HUES48 (cell line): ENCODE data around the gene METTL6.
A peak's percentile ranks its signal among the peaks of the same experiment; 100 is the strongest.
"Not testable (repeated sequence)": the region's sequence is repeated elsewhere in the genome, so short reads cannot be mapped to it uniquely, and the experiment has no call there.

Experiments used
- H3K27ac ChIP-seq: one replicate; pipeline ENCODE4 v1.7.0; 2013; ENCODE audit warnings: low read depth, low read length, inconsistent platforms
- H3K27me3 ChIP-seq: 2 replicates; pipeline ENCODE4 v1.6.1; 2013; ENCODE audit warnings: mild to moderate bottlenecking, low read length; ENCODE audit not compliant: control insufficient read depth, insufficient read depth
- H3K36me3 ChIP-seq: 2 replicates; pipeline ENCODE4 v1.6.1; 2013; ENCODE audit warnings: low read length; ENCODE audit not compliant: control insufficient read depth, insufficient read depth
- H3K4me1 ChIP-seq: 2 replicates; pipeline ENCODE4 v1.6.1; 2013; ENCODE audit warnings: mild to moderate bottlenecking, low read length; ENCODE audit not compliant: control insufficient read depth, insufficient read depth
- H3K4me3 ChIP-seq: 2 replicates; pipeline ENCODE4 v1.5.1; 2013; ENCODE audit warnings: mild to moderate bottlenecking, low read depth, low read length
- H3K9ac ChIP-seq: 2 replicates; pipeline ENCODE4 v1.6.1; 2013; ENCODE audit warnings: mild to moderate bottlenecking, low read depth, low read length, moderate library complexity
- H3K9me3 ChIP-seq: 2 replicates; pipeline ENCODE4 v1.6.1; 2013; ENCODE audit warnings: low read length; ENCODE audit not compliant: control insufficient read depth, insufficient read depth

The METTL6 gene

DNA sequence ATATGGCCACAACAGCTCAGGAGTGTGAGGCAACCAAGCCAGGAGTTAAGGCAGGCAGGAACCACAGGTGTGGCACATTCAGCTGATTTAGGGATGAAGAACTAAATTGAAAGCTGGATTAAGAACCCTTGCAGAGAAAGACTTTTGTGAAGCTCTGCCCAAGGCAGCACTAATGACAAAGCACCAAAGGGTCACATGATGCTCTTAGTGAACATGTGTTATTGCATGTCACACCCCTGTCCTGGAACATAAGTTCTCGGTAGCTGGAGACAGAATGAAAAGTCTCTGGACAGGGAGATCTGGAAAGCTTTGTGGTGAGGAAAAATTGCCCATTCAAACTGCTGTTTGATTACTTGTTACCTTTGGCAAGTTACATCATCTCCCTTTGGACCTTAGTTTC lies 3.3 kb upstream of the METTL6 start:
- Histone ChIP-seq H3K36me3 (peaks cover 56% of the 10 kb centered on the region), H3K4me1 (peaks cover 9% of the 10 kb centered on the region; the same call in 1 of the 2 replicates), H3K9me3 (no peaks in the 10 kb centered on the region), H3K4me3 (no peak overlapping the region), H3K27ac (no peak overlapping the region), H3K9ac (no peak overlapping the region), H3K27me3 (no peaks in the 10 kb centered on the region)

DNA sequence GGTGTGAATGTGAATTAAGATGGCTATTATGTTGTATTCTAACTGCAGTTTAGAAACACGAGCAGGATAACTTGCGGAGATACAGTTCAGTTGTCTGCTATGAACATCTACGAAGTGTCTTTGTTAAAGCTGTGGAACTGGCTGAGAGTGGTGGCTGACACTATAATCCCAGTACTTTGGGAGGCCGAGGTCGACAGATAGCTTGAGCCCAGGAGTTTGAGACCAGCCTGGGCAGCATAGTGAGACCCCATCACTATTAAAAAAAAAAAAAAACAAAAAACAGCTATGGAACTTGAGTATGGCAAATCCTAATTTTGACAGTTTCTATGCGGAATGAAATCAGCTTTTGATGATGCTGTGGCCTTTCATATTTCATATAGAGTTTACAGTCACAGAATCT lies 1.7 kb upstream of the METTL6 start:
- H3K36me3 ChIP-seq, result peaks cover 56% of the 10 kb centered on the region
- H3K4me3 ChIP-seq, result peak overlapping the region; percentile 96; the same call in 1 of the 2 replicates
- H3K27me3 ChIP-seq, result no peaks in the 10 kb centered on the region
- H3K9me3 ChIP-seq, result no peaks in the 10 kb centered on the region
- peaks cover 9% of the 10 kb centered on the region; the same call in 1 of the 2 replicates for H3K4me1 ChIP-seq
- no peak overlapping the region for H3K9ac ChIP-seq
- no peak overlapping the region for H3K27ac ChIP-seq

DNA sequence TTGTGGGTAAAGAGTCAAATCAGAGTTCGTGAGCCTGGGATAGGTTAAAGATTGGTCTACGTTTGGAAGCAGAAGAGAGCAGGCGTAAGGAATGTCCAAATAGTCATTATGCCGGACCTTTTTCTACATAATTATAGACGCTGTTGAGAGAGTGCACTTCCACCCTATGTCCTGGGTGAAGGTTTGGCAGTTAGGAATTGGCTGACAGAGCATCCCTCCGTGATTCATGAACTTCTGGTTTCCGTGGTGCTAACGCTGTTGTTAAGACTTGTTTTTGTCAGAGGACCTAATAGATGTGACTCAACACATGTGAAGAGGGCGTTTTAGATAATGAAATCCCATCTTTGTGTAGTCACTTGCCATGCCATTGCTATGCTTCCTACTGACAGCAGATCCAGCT lies 1.2 kb upstream of the METTL6 start:
- Histone ChIP-seq H3K9me3 (no peaks in the 10 kb centered on the region), H3K9ac (no peak overlapping the region), H3K36me3 (peaks cover 56% of the 10 kb centered on the region), H3K4me3 (peak overlapping the region; percentile 96), H3K27me3 (no peaks in the 10 kb centered on the region), H3K4me1 (peaks cover 9% of the 10 kb centered on the region; the same call in 1 of the 2 replicates), H3K27ac (no peak overlapping the region)

DNA sequence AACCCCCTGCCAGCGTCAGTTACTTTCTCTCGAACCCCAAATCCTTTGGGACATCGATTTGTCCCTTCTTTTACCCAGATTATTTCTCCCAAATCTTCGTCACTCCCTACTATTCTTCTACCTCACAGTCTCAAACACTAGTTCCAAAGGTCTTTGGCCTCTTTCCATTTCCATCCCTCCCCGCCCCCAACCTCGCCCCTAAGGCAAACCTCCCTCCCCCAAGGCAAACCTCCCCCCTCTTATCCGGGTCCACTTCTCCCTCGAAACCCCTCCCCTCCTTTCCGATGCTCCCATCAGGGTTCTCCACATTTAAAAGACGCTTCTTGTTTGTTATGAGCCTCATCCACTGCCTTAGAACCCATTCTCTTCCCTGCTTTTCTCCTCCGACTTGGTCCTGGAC lies 637 bp upstream of the METTL6 start:
- Histone ChIP-seq H3K36me3 (peaks cover 56% of the 10 kb centered on the region), H3K9ac (peak overlapping the region; percentile 88), H3K27ac (no peak overlapping the region), H3K9me3 (no peaks in the 10 kb centered on the region), H3K27me3 (no peaks in the 10 kb centered on the region), H3K4me1 (peaks cover 9% of the 10 kb centered on the region; the same call in 1 of the 2 replicates), H3K4me3 (peak overlapping the region; percentile 96)

DNA sequence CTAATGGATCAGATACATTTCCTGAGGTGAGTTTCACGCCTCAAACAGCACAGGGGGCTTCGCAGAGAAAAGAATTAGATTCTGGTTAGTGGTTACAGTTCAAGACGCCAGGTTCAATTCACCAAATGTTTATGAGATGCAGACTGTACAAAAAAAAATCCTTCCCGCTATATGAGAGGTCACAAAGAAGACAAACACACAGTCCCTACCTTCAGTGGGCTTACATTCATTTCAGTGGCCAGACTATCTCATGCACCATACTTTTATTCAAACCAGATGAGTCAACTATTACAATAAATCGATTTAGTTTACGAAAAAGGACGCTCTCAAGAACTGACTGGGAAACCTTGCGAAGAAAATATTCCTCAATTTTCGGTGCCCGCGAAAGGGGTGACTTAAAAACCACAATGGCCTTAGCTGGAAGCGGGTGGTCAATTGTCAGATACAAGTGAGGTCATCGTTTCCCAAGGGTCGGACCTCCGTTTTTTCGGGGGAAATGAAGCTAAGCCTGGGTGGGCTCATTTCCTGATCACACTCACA lies 695 bp downstream of the METTL6 start:
- Histone ChIP-seq H3K4me1 (peaks cover 9% of the 10 kb centered on the region; the same call in 1 of the 2 replicates), H3K4me3 (peak overlapping the region; percentile 96), H3K9ac (peak overlapping the region; percentile 88), H3K9me3 (no peaks in the 10 kb centered on the region), H3K36me3 (peaks cover 55% of the 10 kb centered on the region), H3K27me3 (no peaks in the 10 kb centered on the region), H3K27ac (peak overlapping the region; percentile 91)

DNA sequence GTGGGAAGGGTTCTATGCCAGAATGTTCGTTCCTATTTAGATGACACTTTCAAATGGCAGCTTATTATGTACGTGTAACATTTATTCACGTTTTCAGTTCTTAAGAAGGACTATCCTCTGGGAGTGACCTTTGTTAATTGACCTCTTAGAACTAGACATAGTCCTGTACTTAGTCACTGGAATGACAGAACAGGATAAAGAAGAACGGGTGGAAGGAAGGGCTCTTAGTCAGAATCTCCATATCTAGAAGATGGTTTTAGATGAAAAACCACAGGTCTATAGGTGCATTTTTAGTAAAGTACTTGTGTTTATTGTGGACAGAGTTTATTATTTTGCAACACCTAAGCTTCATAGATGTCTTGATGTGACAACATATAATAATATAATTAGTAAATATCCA lies 6.5 kb downstream of the METTL6 start:
- H3K4me3 ChIP-seq, result no peak overlapping the region
- H3K27ac ChIP-seq, result no peak overlapping the region
- no peak overlapping the region for H3K9ac ChIP-seq
- H3K4me1 ChIP-seq, result no peaks in the 10 kb centered on the region
- H3K9me3 ChIP-seq, result no peaks in the 10 kb centered on the region
- no peaks in the 10 kb centered on the region for H3K27me3 ChIP-seq
- peaks cover 84% of the 10 kb centered on the region for H3K36me3 ChIP-seq

DNA sequence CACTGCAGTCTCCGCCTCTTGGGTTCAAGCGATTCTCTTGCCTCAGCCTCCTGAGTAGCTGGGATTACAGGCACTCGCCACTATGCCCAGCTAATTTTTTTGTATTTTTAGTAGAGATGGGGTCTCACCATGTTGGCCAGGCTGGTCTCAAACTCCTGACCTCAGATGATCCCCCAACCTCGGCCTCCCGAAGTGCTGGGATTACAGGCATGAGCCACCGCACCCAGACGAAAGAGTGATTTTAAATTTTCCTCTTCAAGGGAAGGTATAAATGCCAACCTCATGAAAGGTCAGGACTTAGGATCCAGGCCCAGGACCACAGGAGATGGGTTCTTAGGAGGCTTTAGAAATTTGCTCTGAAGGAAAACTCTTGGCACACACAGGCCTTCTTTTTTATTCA lies 16.4 kb downstream of the METTL6 start:
- H3K4me1 ChIP-seq, H3K9ac ChIP-seq, H3K9me3 ChIP-seq, H3K27ac ChIP-seq, H3K4me3 ChIP-seq, H3K27me3 ChIP-seq: not testable (repeated sequence)
- peaks cover 65% of the 10 kb centered on the region for H3K36me3 ChIP-seq

DNA sequence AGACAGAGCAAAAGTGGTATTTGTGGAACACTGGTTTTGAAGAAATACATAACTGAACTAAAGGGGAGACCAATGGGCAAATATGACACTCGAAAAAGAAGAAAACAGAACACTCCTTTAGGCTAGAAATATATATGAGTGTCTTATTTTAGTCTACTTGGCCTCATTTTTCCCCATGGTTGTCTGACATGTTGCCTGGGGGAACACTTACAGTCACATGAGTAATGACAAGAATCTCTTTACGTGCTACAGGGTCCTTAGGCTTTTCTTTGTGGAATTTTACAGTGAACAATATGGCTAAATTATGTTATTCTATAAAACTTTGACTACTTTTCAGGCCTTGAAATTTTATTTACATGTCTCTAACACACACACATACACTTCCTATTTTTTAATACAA lies 17.6 kb downstream of the METTL6 start:
- H3K4me3 ChIP-seq, result no peak overlapping the region
- H3K9me3 ChIP-seq, result no peaks in the 10 kb centered on the region
- no peak overlapping the region for H3K27ac ChIP-seq
- no peaks in the 10 kb centered on the region for H3K4me1 ChIP-seq
- peaks cover 53% of the 10 kb centered on the region for H3K36me3 ChIP-seq
- no peak overlapping the region for H3K9ac ChIP-seq
- no peaks in the 10 kb centered on the region for H3K27me3 ChIP-seq

DNA sequence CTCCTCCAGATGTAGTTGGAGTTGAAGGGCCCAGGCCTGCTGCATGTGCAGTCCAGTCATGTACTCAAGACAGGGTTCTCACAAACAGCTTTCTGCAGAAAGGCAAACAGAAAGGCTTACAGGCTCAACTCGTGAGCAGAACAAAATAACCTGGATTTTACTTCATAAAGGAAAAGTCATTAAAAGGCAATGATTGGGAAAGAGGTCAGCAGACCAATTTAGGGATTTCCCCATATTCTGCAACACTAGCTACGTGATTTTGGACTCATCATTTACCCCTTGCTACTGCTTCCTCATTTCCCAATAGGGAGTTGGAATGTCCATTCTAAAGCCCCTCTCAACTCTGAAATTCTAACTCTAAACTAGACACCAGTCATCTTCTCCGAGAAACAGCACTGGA lies 18.1 kb downstream of the METTL6 start:
- H3K9ac ChIP-seq, result no peak overlapping the region
- no peaks in the 10 kb centered on the region for H3K27me3 ChIP-seq
- no peak overlapping the region for H3K4me3 ChIP-seq
- H3K27ac ChIP-seq, result no peak overlapping the region
- peaks cover 48% of the 10 kb centered on the region for H3K36me3 ChIP-seq
- H3K4me1 ChIP-seq, result no peaks in the 10 kb centered on the region
- H3K9me3 ChIP-seq, result no peaks in the 10 kb centered on the region

DNA sequence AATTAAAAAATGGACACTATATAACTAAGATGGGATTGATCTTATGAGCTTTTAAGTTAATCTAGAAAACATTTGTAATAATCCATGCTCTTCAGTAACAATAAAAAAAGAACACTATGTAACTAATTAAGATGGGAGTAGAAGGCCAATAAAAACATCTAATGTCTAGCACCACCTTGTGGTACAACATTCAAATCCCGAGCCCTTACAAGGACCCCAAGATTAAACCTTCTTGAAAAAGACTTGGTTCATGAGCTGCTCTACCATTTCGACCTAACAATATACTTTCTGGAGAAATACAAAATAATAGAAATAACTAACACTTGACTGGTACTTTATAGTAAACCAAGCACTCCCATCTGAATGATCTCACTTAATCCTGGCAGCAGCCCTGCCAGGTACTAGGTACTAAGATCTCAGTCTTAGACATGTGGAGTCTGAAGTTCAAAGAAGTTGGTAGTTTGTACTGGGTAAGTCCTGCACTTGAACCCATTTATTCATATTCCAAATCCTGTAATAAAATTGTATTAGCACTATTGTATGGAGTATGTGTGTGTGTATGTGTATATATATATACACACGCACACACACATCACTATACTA lies 21.8 kb downstream of the METTL6 start:
- Histone ChIP-seq H3K4me1 (no peaks in the 10 kb centered on the region), H3K36me3 (peaks cover 16% of the 10 kb centered on the region), H3K9ac (no peak overlapping the region), H3K9me3 (no peaks in the 10 kb centered on the region), H3K27ac (no peak overlapping the region), H3K27me3 (no peaks in the 10 kb centered on the region), H3K4me3 (no peak overlapping the region)

DNA sequence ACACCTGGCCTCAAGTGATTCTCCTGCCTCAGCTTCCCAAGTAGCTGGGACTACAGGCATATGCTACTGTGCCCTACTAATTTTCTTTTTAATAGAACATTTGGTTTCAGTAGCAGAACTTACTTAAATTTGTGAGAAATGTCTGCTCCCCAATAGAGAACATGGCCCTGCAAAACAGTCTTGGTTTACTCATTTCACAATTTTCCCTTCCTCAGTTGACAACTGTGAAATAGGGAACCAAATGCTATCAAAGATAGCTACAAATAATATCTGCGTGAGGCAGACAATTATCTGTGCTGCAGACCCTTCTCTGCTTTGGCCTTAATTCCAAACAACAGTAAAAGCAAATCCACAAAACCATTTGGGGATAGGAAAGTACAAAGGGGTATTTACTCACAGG lies 22.6 kb downstream of the METTL6 start:
- peaks cover 10% of the 10 kb centered on the region; the same call in 1 of the 2 replicates for H3K36me3 ChIP-seq
- no peak overlapping the region for H3K9ac ChIP-seq
- H3K27ac ChIP-seq, result no peak overlapping the region
- no peaks in the 10 kb centered on the region for H3K9me3 ChIP-seq
- H3K27me3 ChIP-seq, result no peaks in the 10 kb centered on the region
- H3K4me1 ChIP-seq, result no peaks in the 10 kb centered on the region
- no peak overlapping the region for H3K4me3 ChIP-seq
